Right lobe of liver (tissue), 6 donors: ENCODE results near the gene SPTBN1. TPM values are rescaled to one million over a fixed set of nuclear protein-coding genes. Genes with fewer than 3 reads are reported as not detected.
A peak's percentile ranks its signal among the peaks of the same experiment; 100 is the strongest.

Experiments used
- ATAC-seq, 4 donors: fragments of 200-7000 bp; cut with Tn5 transposase; one replicate each; pipeline ENCODE4 v1.9.1; 2020; ENCODE audit warnings: mild to moderate bottlenecking in 4 of 4, moderate library complexity in 4 of 4
- DNase-seq, 3 donors: peaks; one replicate each; pipeline ENCODE4 v3.0.0-alpha.2; 2020
- H3K27ac ChIP-seq, 3 donors: fragments of 200-600 bp; one replicate each; pipeline ENCODE4 v1.8.0; 2022
- H3K27me3 ChIP-seq, 2 donors: fragments of 200-600 bp; one replicate each; pipeline ENCODE4 v1.8.0; 2022
- H3K36me3 ChIP-seq, 4 donors: fragments of 200-600 bp; sonication (generic) in 1 of 4; one replicate each; pipeline versions ENCODE4 v1.5.1 to v1.8.0; 2017 to 2022; ENCODE audit warnings: control low read depth in 1 of 4
- H3K4me1 ChIP-seq, 4 donors: fragments of 200-600 bp; sonication (generic) in 1 of 4; one replicate each; pipeline versions ENCODE4 v1.5.1 to v1.8.0; 2017 to 2022; ENCODE audit warnings: control low read depth in 1 of 4
- H3K4me3 ChIP-seq, 3 donors: fragments of 200-600 bp; one replicate each; pipeline ENCODE4 v1.8.0; 2022
- H3K9me3 ChIP-seq, 4 donors: fragments of 200-600 bp; sonication (generic) in 1 of 4; one replicate each; pipeline versions ENCODE4 v1.5.1 to v1.8.0; 2017 to 2022; ENCODE audit warnings: control low read depth in 1 of 4
- CTCF ChIP-seq, 4 donors: fragments of 200-600 bp in 3 of 4; fragments of 450-650 bp in 1 of 4; IDR thresholded peaks; one replicate each; pipeline versions ENCODE4 v1.5.1 to v1.8.0; 2016 to 2022; ENCODE audit warnings: antibody characterized with exemption in 4 of 4, mild to moderate bottlenecking in 2 of 4
- POLR2A ChIP-seq: fragments of 450-650 bp; IDR thresholded peaks from one replicate; pipeline ENCODE4 v1.6.1; 2017; ENCODE audit warnings: antibody characterized with exemption, mild to moderate bottlenecking
- WGBS: methylation state at CpG from one replicate; pipeline ENCODE4 v1.1.6; 2018; ENCODE audit warnings: low coverage, low lambda C conversion rate; ENCODE audit not compliant: insufficient coverage; ENCODE audit errors: missing lambda C conversion rate; 5-methylcytosine and 5-hydroxymethylcytosine counted together
- intact Hi-C, 2 donors: fragments of 100-400 bp; cut with DNase I; formaldehyde crosslinking; loops; one replicate each; pipeline versions ENCODE4 v1.11.2 to v1.14.1; 2022
- total RNA-seq, 6 experiments: library from RNA; depleted of rRNA in 2 of 6; stranded (reverse); fragments of >200 nt in 2 of 6; fragmentation: NEBNext Ultra II Directional in 3 of 6; extraction: Animal tissue kit (Norgen Biotek cat#: 25700) in 3 of 6; gene quantifications; one replicate each; pipeline versions ENCODE4 v1.1.0 to v1.2.4, GENCODE V29; 2016 to 2023
- donor health status: DM: no; HTN: yes; CAD: no.
- donor health status: DM: no; HTN: no; CAD: no.
- donor health status: DM: no; HTN: no; CAD: no.
- donor health status: DM: no; HTN: yes; CAD: no.
- donor health status: DM: no; HTN: yes; CAD: no.

The SPTBN1 gene
- total RNA-seq, 6 experiments from 2014 or later: 107 to 315 (median 227) TPM

DNA sequence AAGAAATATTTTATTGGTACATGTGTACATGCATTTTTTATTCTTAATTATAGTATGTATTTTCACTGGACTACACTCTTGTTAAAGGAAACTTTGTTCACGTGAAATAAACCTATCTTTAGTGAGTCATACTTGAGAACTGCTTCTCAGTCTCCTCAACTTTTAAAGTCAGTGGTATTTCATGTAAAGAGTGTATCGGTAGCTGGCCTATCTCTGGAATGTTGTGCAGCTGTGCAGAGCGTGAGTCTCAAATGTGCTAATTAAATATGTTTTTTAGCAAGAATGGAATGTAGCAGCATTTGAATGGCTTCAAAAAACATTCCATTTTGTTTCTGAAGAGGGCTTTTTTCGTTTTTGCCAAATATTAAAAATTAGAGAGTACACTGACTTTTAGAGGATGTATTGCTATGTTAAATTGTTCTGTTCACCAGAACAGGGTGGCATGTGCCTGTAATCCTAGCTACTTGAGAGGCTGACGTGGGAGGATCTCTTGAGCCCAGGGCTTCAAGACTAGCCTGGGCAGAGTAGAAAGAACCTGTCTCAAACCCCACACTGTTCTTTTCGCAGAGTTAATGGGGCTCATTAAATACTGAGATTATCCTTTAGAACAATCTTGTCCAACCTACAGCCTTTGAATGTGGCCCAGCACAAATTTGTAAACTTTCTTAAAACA lies 14.3 kb downstream of the SPTBN1 start:
- TF ChIP-seq POLR2A: no peak
- TF ChIP-seq CTCF (IDR thresholded peaks at IDR 0.05): no peak
- Histone ChIP-seq H3K4me3 (no peak overlapping the region), H3K4me1 (peaks cover 0 to 4% (median 0%) of the 10 kb centered on the region in 4 donors), H3K27ac (peak overlapping the region in 1 of 3 donors; percentile 5), H3K9me3 (no peaks in the 10 kb centered on the region), H3K36me3 (no peaks in the 10 kb centered on the region), H3K27me3 (no peaks in the 10 kb centered on the region)
- DNase-seq (no peak), ATAC-seq (no peak)
- intact Hi-C loops: no loop called here
- 67% methylated on average over 5 of the region's 6 CpGs for WGBS

DNA sequence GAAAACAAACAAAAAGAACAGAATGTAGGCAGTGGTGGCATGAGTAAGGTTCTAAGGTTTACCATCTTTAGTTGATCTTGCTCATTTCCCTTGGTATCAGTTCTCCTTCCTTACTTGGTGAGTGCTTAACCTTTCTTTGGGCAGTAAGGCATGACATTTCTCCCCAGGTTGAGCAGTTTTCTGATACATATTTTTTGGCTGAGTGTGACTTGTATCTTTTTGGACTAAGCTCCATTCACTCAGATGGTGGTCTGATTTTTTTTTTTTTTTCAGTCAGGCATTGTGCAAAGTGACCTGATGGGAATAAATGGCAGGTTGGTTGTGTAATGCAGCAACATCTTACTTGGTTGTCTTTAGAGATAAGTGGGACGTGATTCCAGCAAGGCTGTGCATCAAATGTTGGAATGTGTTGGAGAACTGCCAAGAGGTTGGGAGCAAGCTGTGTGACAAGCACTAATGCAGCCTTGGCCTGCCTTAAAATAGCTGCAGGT lies 15.1 kb downstream of the SPTBN1 start:
- 18% methylated on average over 1 of the region's 1 CpG for WGBS
- no peaks in the 10 kb centered on the region for H3K27me3 ChIP-seq
- H3K4me1 ChIP-seq: peaks cover 0 to 4% (median 1%) of the 10 kb centered on the region in 4 donors
- ATAC-seq (peak; percentile 65 to 91 (median 74)), DNase-seq (no peak)
- no peak overlapping the region for H3K27ac ChIP-seq
- H3K36me3 ChIP-seq: no peaks in the 10 kb centered on the region
- no peak for TF ChIP-seq POLR2A
- TF ChIP-seq CTCF (IDR thresholded peaks at IDR 0.05): no peak
- intact Hi-C loops: no loop called here
- no peak overlapping the region for H3K4me3 ChIP-seq
- no peaks in the 10 kb centered on the region for H3K9me3 ChIP-seq

DNA sequence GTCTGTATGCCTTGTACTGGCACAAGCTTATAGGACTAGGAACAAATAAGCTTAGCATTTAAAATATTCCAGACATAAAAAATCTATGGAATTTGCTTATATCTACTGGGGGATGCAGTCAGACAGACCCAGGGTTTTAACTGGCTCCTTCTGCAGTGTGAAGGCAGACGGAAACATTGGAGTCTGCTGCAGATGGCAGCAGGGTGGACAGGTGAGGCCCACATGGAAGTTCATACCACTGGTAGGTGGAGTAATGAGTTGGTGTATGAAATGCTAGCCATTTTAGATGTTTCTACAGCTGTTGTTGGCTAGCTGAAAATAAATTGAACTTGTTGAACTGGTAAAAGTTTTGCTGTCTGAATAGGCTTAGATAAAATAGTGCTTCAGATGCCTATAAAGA lies 17.7 kb downstream of the SPTBN1 start:
- no peaks in the 10 kb centered on the region for H3K27me3 ChIP-seq
- intact Hi-C loops: no loop called here
- DNase-seq (no peak), ATAC-seq (no peak)
- H3K4me1 ChIP-seq: peaks cover 0 to 26% (median 4%) of the 10 kb centered on the region in 4 donors
- no peak overlapping the region for H3K4me3 ChIP-seq
- WGBS: 90% methylated on average over 1 of the region's 1 CpG
- H3K27ac ChIP-seq: no peak overlapping the region
- TF ChIP-seq POLR2A: no peak
- TF ChIP-seq CTCF (IDR thresholded peaks at IDR 0.05): no peak
- no peaks in the 10 kb centered on the region for H3K9me3 ChIP-seq
- H3K36me3 ChIP-seq: no peaks in the 10 kb centered on the region

- Histone ChIP-seq H3K4me1 (peaks cover 0 to 36% (median 12%) of the 10 kb centered on the region in 4 donors), H3K36me3 (no peaks in the 10 kb centered on the region), H3K9me3 (no peaks in the 10 kb centered on the region), H3K4me3 (no peak overlapping the region), H3K27ac (no peak overlapping the region), H3K27me3 (no peaks in the 10 kb centered on the region)
- WGBS: 76% methylated on average over 3 of the region's 3 CpGs
- no peak for ATAC-seq
- no peak for TF ChIP-seq CTCF (IDR thresholded peaks at IDR 0.05)
- TF ChIP-seq POLR2A: no peak
- DNase-seq: no peak
- intact Hi-C loops: no loop called here
Observed at GRCh38 chr2:54475285-54475684, 19.2 kb downstream of the SPTBN1 start.
